A673 (cell line): ENCODE data around the gene UNK. TPM values are rescaled to one million over a fixed set of nuclear protein-coding genes. Genes with fewer than 3 reads are reported as not detected.

Experiments
- BruUV-seq: library from RNA; stranded (reverse); fragments of 400-500 nt; replicated peaks from 2 replicates; lab custom pipeline; 2021; lab: Mats Ljungman, UMichigan
- CTCF ChIA-PET: fragments of 300-600 bp; sonication (Branson Sonifier 250); formaldehyde crosslinking; loops from one replicate; lab custom pipeline; 2022; ENCODE audit warnings: antibody characterized with exemption; lab: Charles Lee
- POLR2A ChIA-PET: fragments of 300-600 bp; sonication (Branson Sonifier 250); formaldehyde crosslinking; loops from one replicate; lab custom pipeline; 2022; ENCODE audit warnings: antibody characterized with exemption; ENCODE audit not compliant: low non-redundant PET; lab: Charles Lee
- DNase-seq: peaks from one replicate; pipeline ENCODE4 v3.0.0-alpha.2; 2015; ENCODE audit warnings: low spot score
- H3K27ac ChIP-seq: fragments of 200-600 bp; sonication (generic); 2 replicates; pipeline ENCODE4 v1.5.1; 2016; ENCODE audit warnings: mixed run types, low read depth, mild to moderate bottlenecking, mixed read lengths, antibody characterized with exemption, low read length; ENCODE audit not compliant: poor library complexity, severe bottlenecking
- H3K27me3 ChIP-seq: fragments of 200-600 bp; sonication (generic); replicated peaks from 2 replicates; pipeline ENCODE4 v1.6.1; 2017; ENCODE audit warnings: mixed run types, low read depth, mild to moderate bottlenecking, mixed read lengths, antibody characterized with exemption, low read length; ENCODE audit not compliant: insufficient read depth, poor library complexity
- H3K36me3 ChIP-seq: fragments of 200-600 bp; sonication (generic); 2 replicates; pipeline ENCODE4 v1.6.1; 2016; ENCODE audit warnings: mixed run types, mild to moderate bottlenecking, mixed read lengths, antibody characterized with exemption, low read length; ENCODE audit not compliant: insufficient read depth, poor library complexity, severe bottlenecking
- H3K4me1 ChIP-seq: fragments of 200-600 bp; sonication (generic); 2 replicates; pipeline ENCODE4 v1.6.1; 2017; ENCODE audit warnings: mixed run types, mild to moderate bottlenecking, mixed read lengths, antibody characterized with exemption, low read length; ENCODE audit not compliant: insufficient read depth, poor library complexity, severe bottlenecking
- H3K4me3 ChIP-seq: fragments of 200-600 bp; sonication (generic); 2 replicates; pipeline ENCODE4 v1.5.1; 2016; ENCODE audit warnings: low read depth, mixed run types, mild to moderate bottlenecking, mixed read lengths, low read length; ENCODE audit not compliant: poor library complexity, severe bottlenecking
- H3K9me3 ChIP-seq: fragments of 200-600 bp; sonication (generic); 2 replicates; pipeline ENCODE4 v1.6.1; 2016; ENCODE audit warnings: mixed run types, low read depth, mild to moderate bottlenecking, mixed read lengths, antibody characterized with exemption, low read length; ENCODE audit not compliant: poor library complexity, severe bottlenecking
- EZH2 ChIP-seq: fragments of 200-600 bp; sonication (generic); IDR thresholded peaks from 2 replicates; pipeline ENCODE4 v1.6.1; 2017; ENCODE audit warnings: borderline replicate concordance, low read depth, mild to moderate bottlenecking, mixed read lengths, antibody characterized with exemption, low read length; ENCODE audit not compliant: poor library complexity, severe bottlenecking
- intact Hi-C: fragments of 100-400 bp; cut with micrococcal nuclease; formaldehyde crosslinking; loops from one replicate; pipeline ENCODE4 v1.10.0; 2022; ENCODE audit not compliant: unreplicated experiment
- total RNA-seq: library from RNA; stranded (reverse); gene quantifications from 2 replicates; pipeline ENCODE4 v1.2.3, GENCODE V29; 2021
- TF ChIP-seq, protein P1 (sequence below): fragments of 300-800, 200-600 bp; sonication (generic); conservative IDR thresholded peaks from 2 replicates; pipeline ENCODE4 v1.5.1; 2017; ENCODE audit warnings: low read depth, mild to moderate bottlenecking, antibody characterized with exemption, low read length, moderate library complexity, mixed read lengths

The UNK gene
- total RNA-seq, 1 experiment from 2014 or later, result 53.2 TPM

DNA sequence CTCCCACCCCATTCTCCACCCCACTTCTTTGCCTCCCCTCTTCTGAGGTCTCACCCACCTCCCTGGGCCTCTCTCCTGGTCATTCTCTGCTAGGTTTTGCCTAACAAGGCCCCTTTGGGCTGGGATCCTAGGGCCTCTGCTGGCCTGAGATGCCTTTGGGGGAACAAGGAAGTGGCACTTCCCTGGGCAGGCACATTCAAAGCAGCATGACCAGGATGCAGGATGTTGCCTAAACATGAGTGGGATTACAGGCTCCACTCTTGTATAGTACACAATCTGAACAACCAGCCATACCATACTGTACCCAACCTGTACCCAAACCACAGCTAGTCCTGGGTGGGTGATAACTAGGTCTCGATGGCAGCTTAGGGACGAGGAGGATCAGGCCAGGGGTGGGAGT is 28.6 kb upstream of the UNK start:
- no peaks in the 10 kb centered on the region for H3K27me3 ChIP-seq
- H3K36me3 ChIP-seq, result no peaks in the 10 kb centered on the region
- TF ChIP-seq EZH2, result no peak
- TF ChIP-seq, protein P1, sequence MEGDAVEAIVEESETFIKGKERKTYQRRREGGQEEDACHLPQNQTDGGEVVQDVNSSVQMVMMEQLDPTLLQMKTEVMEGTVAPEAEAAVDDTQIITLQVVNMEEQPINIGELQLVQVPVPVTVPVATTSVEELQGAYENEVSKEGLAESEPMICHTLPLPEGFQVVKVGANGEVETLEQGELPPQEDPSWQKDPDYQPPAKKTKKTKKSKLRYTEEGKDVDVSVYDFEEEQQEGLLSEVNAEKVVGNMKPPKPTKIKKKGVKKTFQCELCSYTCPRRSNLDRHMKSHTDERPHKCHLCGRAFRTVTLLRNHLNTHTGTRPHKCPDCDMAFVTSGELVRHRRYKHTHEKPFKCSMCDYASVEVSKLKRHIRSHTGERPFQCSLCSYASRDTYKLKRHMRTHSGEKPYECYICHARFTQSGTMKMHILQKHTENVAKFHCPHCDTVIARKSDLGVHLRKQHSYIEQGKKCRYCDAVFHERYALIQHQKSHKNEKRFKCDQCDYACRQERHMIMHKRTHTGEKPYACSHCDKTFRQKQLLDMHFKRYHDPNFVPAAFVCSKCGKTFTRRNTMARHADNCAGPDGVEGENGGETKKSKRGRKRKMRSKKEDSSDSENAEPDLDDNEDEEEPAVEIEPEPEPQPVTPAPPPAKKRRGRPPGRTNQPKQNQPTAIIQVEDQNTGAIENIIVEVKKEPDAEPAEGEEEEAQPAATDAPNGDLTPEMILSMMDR, result no peak
- ChIA-PET POLR2A (no interaction called here), CTCF (interaction anchor here (0.6 kb wide), 1 partner anchor 567 kb away, joined by 3 read pairs; no protein-coding TSS in a partner anchor)
- H3K9me3 ChIP-seq, result no peaks in the 10 kb centered on the region
- intact Hi-C loops, result no loop called here
- BruUV-seq, result no TSS peak
- peaks cover 5% of the 10 kb centered on the region for H3K4me1 ChIP-seq
- no peak for DNase-seq
- H3K4me3 ChIP-seq, result no peak overlapping the region
- no peak overlapping the region for H3K27ac ChIP-seq

DNA sequence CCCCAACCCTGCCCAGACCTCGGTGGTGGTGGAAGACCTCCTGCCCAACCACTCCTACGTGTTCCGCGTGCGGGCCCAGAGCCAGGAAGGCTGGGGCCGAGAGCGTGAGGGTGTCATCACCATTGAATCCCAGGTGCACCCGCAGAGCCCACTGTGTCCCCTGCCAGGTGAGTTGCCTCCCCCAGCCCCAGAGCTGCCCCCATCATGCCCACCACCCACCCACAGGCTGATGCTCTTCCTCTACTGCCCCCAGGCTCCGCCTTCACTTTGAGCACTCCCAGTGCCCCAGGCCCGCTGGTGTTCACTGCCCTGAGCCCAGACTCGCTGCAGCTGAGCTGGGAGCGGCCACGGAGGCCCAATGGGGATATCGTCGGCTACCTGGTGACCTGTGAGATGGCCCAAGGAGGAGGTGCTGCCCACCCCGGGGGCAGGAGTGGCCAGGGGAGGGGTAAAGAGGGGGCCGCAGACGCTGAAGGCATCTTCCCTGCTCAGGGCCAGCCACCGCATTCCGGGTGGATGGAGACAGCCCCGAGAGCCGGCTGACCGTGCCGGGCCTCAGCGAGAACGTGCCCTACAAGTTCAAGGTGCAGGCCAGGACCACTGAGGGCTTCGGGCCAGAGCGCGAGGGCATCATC is 28.0 kb upstream of the UNK start:
- no peaks in the 10 kb centered on the region for H3K27me3 ChIP-seq
- H3K4me3 ChIP-seq, result no peak overlapping the region
- BruUV-seq, result no TSS peak
- no peak overlapping the region for H3K27ac ChIP-seq
- H3K9me3 ChIP-seq, result no peaks in the 10 kb centered on the region
- H3K36me3 ChIP-seq, result no peaks in the 10 kb centered on the region
- DNase-seq, result no peak
- intact Hi-C loops, result no loop called here
- H3K4me1 ChIP-seq, result peaks cover 5% of the 10 kb centered on the region
- ChIA-PET CTCF (no interaction called here), POLR2A (no interaction called here)
- no peak for TF ChIP-seq EZH2
- TF ChIP-seq, protein P1, result no peak

DNA sequence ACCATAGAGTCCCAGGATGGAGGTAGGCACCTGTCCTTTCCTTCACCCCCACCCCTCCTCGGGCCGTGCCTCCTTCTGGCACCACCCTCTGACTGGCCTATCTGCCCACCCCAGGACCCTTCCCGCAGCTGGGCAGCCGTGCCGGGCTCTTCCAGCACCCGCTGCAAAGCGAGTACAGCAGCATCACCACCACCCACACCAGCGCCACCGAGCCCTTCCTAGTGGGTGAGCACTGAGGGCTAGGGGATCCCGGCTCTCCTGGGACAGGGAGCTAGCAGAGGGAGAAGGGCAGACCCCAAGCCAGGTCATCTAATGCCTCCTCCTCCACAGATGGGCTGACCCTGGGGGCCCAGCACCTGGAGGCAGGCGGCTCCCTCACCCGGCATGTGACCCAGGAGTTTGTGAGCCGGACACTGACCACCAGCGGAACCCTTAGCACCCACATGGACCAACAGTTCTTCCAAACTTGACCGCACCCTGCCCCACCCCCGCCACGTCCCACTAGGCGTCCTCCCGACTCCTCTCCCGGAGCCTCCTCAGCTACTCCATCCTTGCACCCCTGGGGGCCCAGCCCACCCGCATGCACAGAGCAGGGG is 27.4 kb upstream of the UNK start:
- no peak overlapping the region for H3K27ac ChIP-seq
- no peaks in the 10 kb centered on the region for H3K9me3 ChIP-seq
- CTCF ChIA-PET, result no interaction called here
- no peaks in the 10 kb centered on the region for H3K36me3 ChIP-seq
- POLR2A ChIA-PET, result no interaction called here
- no peak for DNase-seq
- H3K27me3 ChIP-seq, result no peaks in the 10 kb centered on the region
- BruUV-seq, result no TSS peak
- peaks cover 5% of the 10 kb centered on the region for H3K4me1 ChIP-seq
- no peak overlapping the region for H3K4me3 ChIP-seq
- no peak for TF ChIP-seq EZH2
- TF ChIP-seq, protein P1, result no peak
- intact Hi-C loops, result no loop called here
